Measurements from ENCODE around the gene COQ3.
A peak's percentile ranks its signal among the peaks of the same experiment; 100 is the strongest.

The COQ3 gene

GRCh38 chr6:99431901-99432300 is 37.9 kb upstream of the COQ3 start:
- TF ChIP-seq, protein P1, sequence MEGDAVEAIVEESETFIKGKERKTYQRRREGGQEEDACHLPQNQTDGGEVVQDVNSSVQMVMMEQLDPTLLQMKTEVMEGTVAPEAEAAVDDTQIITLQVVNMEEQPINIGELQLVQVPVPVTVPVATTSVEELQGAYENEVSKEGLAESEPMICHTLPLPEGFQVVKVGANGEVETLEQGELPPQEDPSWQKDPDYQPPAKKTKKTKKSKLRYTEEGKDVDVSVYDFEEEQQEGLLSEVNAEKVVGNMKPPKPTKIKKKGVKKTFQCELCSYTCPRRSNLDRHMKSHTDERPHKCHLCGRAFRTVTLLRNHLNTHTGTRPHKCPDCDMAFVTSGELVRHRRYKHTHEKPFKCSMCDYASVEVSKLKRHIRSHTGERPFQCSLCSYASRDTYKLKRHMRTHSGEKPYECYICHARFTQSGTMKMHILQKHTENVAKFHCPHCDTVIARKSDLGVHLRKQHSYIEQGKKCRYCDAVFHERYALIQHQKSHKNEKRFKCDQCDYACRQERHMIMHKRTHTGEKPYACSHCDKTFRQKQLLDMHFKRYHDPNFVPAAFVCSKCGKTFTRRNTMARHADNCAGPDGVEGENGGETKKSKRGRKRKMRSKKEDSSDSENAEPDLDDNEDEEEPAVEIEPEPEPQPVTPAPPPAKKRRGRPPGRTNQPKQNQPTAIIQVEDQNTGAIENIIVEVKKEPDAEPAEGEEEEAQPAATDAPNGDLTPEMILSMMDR (IDR thresholded peaks at IDR 0.05; ENCODE audit: low read depth, low read length, poor library complexity, severe bottlenecking): no peak
- no peak for TF ChIP-seq EZH2phosphoT487 (IDR thresholded peaks at IDR 0.05; ENCODE audit: borderline replicate concordance, low read length)
- H4K20me1 ChIP-seq (ENCODE audit: control insufficient read depth, insufficient read depth, low read depth, low read length): no peaks in the 10 kb centered on the region
- peaks cover 16% of the 10 kb centered on the region for H3F3A ChIP-seq (ENCODE audit: control insufficient read depth, insufficient read depth)
- no peaks in the 10 kb centered on the region for H3K9me3 ChIP-seq (ENCODE audit: control insufficient read depth, insufficient read depth, low read length)
- no peak overlapping the region for H3K4me3 ChIP-seq (ENCODE audit: low read length)
- H3K79me2 ChIP-seq (ENCODE audit: control insufficient read depth, low read length): peaks cover 13% of the 10 kb centered on the region
- peaks cover 7% of the 10 kb centered on the region for H3K4me1 ChIP-seq (ENCODE audit: control insufficient read depth, low read length)
- no peak overlapping the region for H3K4me2 ChIP-seq (ENCODE audit: low read length)
- no peak overlapping the region for H3K27ac ChIP-seq (ENCODE audit: low read depth, low read length)
- no peaks in the 10 kb centered on the region for H3K27me3 ChIP-seq (ENCODE audit: control insufficient read depth, low read length)
- no peaks in the 10 kb centered on the region for H3K9me2 ChIP-seq (replicated peaks; ENCODE audit: control insufficient read depth, low read length)
- peaks cover 36% of the 10 kb centered on the region for H3K36me3 ChIP-seq (ENCODE audit: control insufficient read depth, low read length)

GRCh38 chr6:99427988-99428387 is 34.0 kb upstream of the COQ3 start:
- Histone ChIP-seq H3K27ac (ENCODE audit: low read depth, low read length) (no peak overlapping the region), H3K4me2 (ENCODE audit: low read length) (peak overlapping the region; percentile 91; the same call in 1 of the 2 replicates), H3K36me3 (ENCODE audit: control insufficient read depth, low read length) (peaks cover 46% of the 10 kb centered on the region)

GRCh38 chr6:99426451-99426757 is 32.4 kb upstream of the COQ3 start:
- H3K4me2 ChIP-seq (ENCODE audit: low read length): peak overlapping the region; percentile 91
- H4K20me1 ChIP-seq (ENCODE audit: control insufficient read depth, insufficient read depth, low read depth, low read length): peaks cover 30% of the 10 kb centered on the region
- H3K79me2 ChIP-seq (ENCODE audit: control insufficient read depth, low read length): peaks cover 63% of the 10 kb centered on the region
- H3K27ac ChIP-seq (ENCODE audit: low read depth, low read length): peak overlapping the region; percentile 87
- H3F3A ChIP-seq (ENCODE audit: control insufficient read depth, insufficient read depth): no peaks in the 10 kb centered on the region; the same call in 1 of the 2 replicates
- H3K4me3 ChIP-seq (ENCODE audit: low read length): peak overlapping the region; percentile 96
- no peaks in the 10 kb centered on the region for H3K9me2 ChIP-seq (replicated peaks; ENCODE audit: control insufficient read depth, low read length)
- peaks cover 45% of the 10 kb centered on the region for H3K4me1 ChIP-seq (ENCODE audit: control insufficient read depth, low read length)
- H3K27me3 ChIP-seq (ENCODE audit: control insufficient read depth, low read length): no peaks in the 10 kb centered on the region
- TF ChIP-seq, protein P1 (IDR thresholded peaks at IDR 0.05; ENCODE audit: low read depth, low read length, poor library complexity, severe bottlenecking): no peak
- no peak for TF ChIP-seq EZH2phosphoT487 (IDR thresholded peaks at IDR 0.05; ENCODE audit: borderline replicate concordance, low read length)
- H3K36me3 ChIP-seq (ENCODE audit: control insufficient read depth, low read length): peaks cover 55% of the 10 kb centered on the region
- no peaks in the 10 kb centered on the region for H3K9me3 ChIP-seq (ENCODE audit: control insufficient read depth, insufficient read depth, low read length)

More at GRCh38 chr6:99427988-99428387, 34.0 kb upstream of the COQ3 start:
- peaks cover 30% of the 10 kb centered on the region for H3K4me1 ChIP-seq (ENCODE audit: control insufficient read depth, low read length)
- H3K79me2 ChIP-seq (ENCODE audit: control insufficient read depth, low read length): peaks cover 48% of the 10 kb centered on the region
- H3K9me3 ChIP-seq (ENCODE audit: control insufficient read depth, insufficient read depth, low read length): no peaks in the 10 kb centered on the region
- TF ChIP-seq, protein P1 (IDR thresholded peaks at IDR 0.05; ENCODE audit: low read depth, low read length, poor library complexity, severe bottlenecking): no peak
- no peak for TF ChIP-seq EZH2phosphoT487 (IDR thresholded peaks at IDR 0.05; ENCODE audit: borderline replicate concordance, low read length)
- H3K27me3 ChIP-seq (ENCODE audit: control insufficient read depth, low read length): no peaks in the 10 kb centered on the region
- peaks cover 3% of the 10 kb centered on the region for H3F3A ChIP-seq (ENCODE audit: control insufficient read depth, insufficient read depth)
- peaks cover 15% of the 10 kb centered on the region for H4K20me1 ChIP-seq (ENCODE audit: control insufficient read depth, insufficient read depth, low read depth, low read length)
- no peaks in the 10 kb centered on the region for H3K9me2 ChIP-seq (replicated peaks; ENCODE audit: control insufficient read depth, low read length)
- H3K4me3 ChIP-seq (ENCODE audit: low read length): no peak overlapping the region
